Stimulated activated CD8-positive, alpha-beta memory T cell treated with anti-CD3 and anti-CD28 coated beads, Interleukin-12 subunit alpha, Interleukin-12 subunit beta, amount 100 ng/mL, for 24 hours (primary cell): Measurements from ENCODE around the gene CPAMD8.
"Not testable (repeated sequence)": the region's sequence is repeated elsewhere in the genome, so short reads cannot be mapped to it uniquely, and the experiment has no call there.

Experiments used
- DNase-seq: peaks from one replicate; pipeline ENCODE4 v3.0.0-alpha.2; 2020; ENCODE audit errors: extremely low read depth

CPAMD8 gene

GRCh38 chr19:16874978-16875299 is 151.7 kb downstream of the CPAMD8 start:
- not testable (repeated sequence) for DNase-seq

- no peak for DNase-seq
These were observed 152.2 kb downstream of the CPAMD8 start for GRCh38 chr19:16874250-16874977.

GRCh38 chr19:16873594-16873993 is 153.0 kb downstream of the CPAMD8 start:
- DNase-seq: no peak

- no peak for DNase-seq
These were observed 153.9 kb downstream of the CPAMD8 start for GRCh38 chr19:16872728-16873127.

GRCh38 chr19:16871871-16872270 is 154.7 kb downstream of the CPAMD8 start:
- no peak for DNase-seq

GRCh38 chr19:16869331-16869972 is 157.2 kb downstream of the CPAMD8 start:
- DNase-seq: no peak

- DNase-seq: no peak
These were observed 158.0 kb downstream of the CPAMD8 start for GRCh38 chr19:16868423-16869130.

- DNase-seq: no peak
These were observed 159.4 kb downstream of the CPAMD8 start for GRCh38 chr19:16867211-16867610.

- DNase-seq: no peak
These were observed 163.7 kb downstream of the CPAMD8 start for GRCh38 chr19:16862826-16863415.

GRCh38 chr19:16861834-16862233 is 164.8 kb downstream of the CPAMD8 start:
- DNase-seq: no peak

GRCh38 chr19:16861011-16861410 is 165.6 kb downstream of the CPAMD8 start:
- DNase-seq: no peak

- no peak for DNase-seq
These were observed 166.5 kb downstream of the CPAMD8 start for GRCh38 chr19:16860118-16860517.

- DNase-seq: no peak
These were observed 167.0 kb downstream of the CPAMD8 start for GRCh38 chr19:16859626-16860025.

GRCh38 chr19:16856091-16856490 is 170.5 kb downstream of the CPAMD8 start:
- DNase-seq: no peak

- DNase-seq: no peak
These were observed 173.5 kb downstream of the CPAMD8 start for GRCh38 chr19:16853066-16853465.

- DNase-seq: no peak
These were observed 175.4 kb downstream of the CPAMD8 start for GRCh38 chr19:16851031-16851712.

GRCh38 chr19:16850133-16850532 is 176.5 kb downstream of the CPAMD8 start:
- DNase-seq: no peak

- no peak for DNase-seq
These were observed 177.4 kb downstream of the CPAMD8 start for GRCh38 chr19:16849168-16849567.

- no peak for DNase-seq
These were observed 179.2 kb downstream of the CPAMD8 start for GRCh38 chr19:16847430-16847829.

- no peak for DNase-seq
These were observed 179.7 kb downstream of the CPAMD8 start for GRCh38 chr19:16846901-16847300.
